GF-D8 (cell line): ENCODE results near the gene CDH11.

Experiments
- DNase-seq: peaks from one replicate; lab custom pipeline; 2025; lab: John Stamatoyannopoulos, UW

Gene CDH11

GRCh38 chr16:65024767-65025178 is 97.1 kb downstream of the CDH11 start:
- no peak for DNase-seq

- DNase-seq: no peak
Observed at GRCh38 chr16:65023802-65024201, 98.1 kb downstream of the CDH11 start.

- no peak for DNase-seq
Observed at GRCh38 chr16:65021852-65022595, 99.8 kb downstream of the CDH11 start.

GRCh38 chr16:65016754-65017153 is 105.1 kb downstream of the CDH11 start:
- no peak for DNase-seq

GRCh38 chr16:65015599-65015998 is 106.3 kb downstream of the CDH11 start:
- DNase-seq: no peak

- DNase-seq: no peak
Observed at GRCh38 chr16:65012357-65012756, 109.5 kb downstream of the CDH11 start.

GRCh38 chr16:65010125-65010524 is 111.7 kb downstream of the CDH11 start:
- no peak for DNase-seq

- DNase-seq: no peak
Observed at GRCh38 chr16:65005696-65006095, 116.2 kb downstream of the CDH11 start.

- no peak for DNase-seq
Observed at GRCh38 chr16:65004570-65004969, 117.3 kb downstream of the CDH11 start.

GRCh38 chr16:65003621-65004020 is 118.2 kb downstream of the CDH11 start:
- DNase-seq: no peak

GRCh38 chr16:65002265-65002664 is 119.6 kb downstream of the CDH11 start:
- DNase-seq: no peak

- no peak for DNase-seq
Observed at GRCh38 chr16:65000654-65001053, 121.2 kb downstream of the CDH11 start.

- no peak for DNase-seq
Observed at GRCh38 chr16:64997751-64998150, 124.1 kb downstream of the CDH11 start.

- no peak for DNase-seq
Observed at GRCh38 chr16:64997121-64997520, 124.7 kb downstream of the CDH11 start.

- no peak for DNase-seq
Observed at GRCh38 chr16:64996641-64997040, 125.2 kb downstream of the CDH11 start.

GRCh38 chr16:64993464-64993863 is 128.4 kb downstream of the CDH11 start:
- DNase-seq: no peak

GRCh38 chr16:64991001-64991400 is 130.9 kb downstream of the CDH11 start:
- DNase-seq: no peak

GRCh38 chr16:64990101-64990500 is 131.8 kb downstream of the CDH11 start:
- no peak for DNase-seq

GRCh38 chr16:64989050-64989449 is 132.8 kb downstream of the CDH11 start:
- no peak for DNase-seq

GRCh38 chr16:64983963-64984362 is 137.9 kb downstream of the CDH11 start:
- DNase-seq: no peak

GRCh38 chr16:64983231-64983630 is 138.6 kb downstream of the CDH11 start:
- DNase-seq: no peak

GRCh38 chr16:64982581-64982980 is 139.3 kb downstream of the CDH11 start:
- DNase-seq: no peak

- no peak for DNase-seq
Observed at GRCh38 chr16:64981568-64982281, 140.1 kb downstream of the CDH11 start.
